Esophagus (tissue), 2 donors: Measurements from ENCODE around the gene FASTK. TPM values are rescaled to one million over a fixed set of nuclear protein-coding genes. Genes with fewer than 3 reads are reported as not detected.

Experiments
- H3K27ac ChIP-seq, 2 donors: one replicate each; pipeline ENCODE4 v1.5.1; 2013; ENCODE audit warnings: low read depth in 2 of 2, mild to moderate bottlenecking in 2 of 2, inconsistent platforms in 1 of 2, low read length in 1 of 2, moderate library complexity in 1 of 2
- H3K27me3 ChIP-seq, 2 donors: one replicate each; pipeline ENCODE4 v1.6.1; 2013; ENCODE audit warnings: low read length in 2 of 2, control low read depth in 1 of 2, mild to moderate bottlenecking in 1 of 2; ENCODE audit not compliant: insufficient read depth in 2 of 2, control insufficient read depth in 1 of 2
- H3K36me3 ChIP-seq, 2 donors: one replicate each; pipeline ENCODE4 v1.6.1; 2013; ENCODE audit warnings: low read length in 1 of 2; ENCODE audit not compliant: control insufficient read depth in 2 of 2, insufficient read depth in 2 of 2
- H3K4me1 ChIP-seq, 2 donors: one replicate each; pipeline ENCODE4 v1.6.1; 2013; ENCODE audit warnings: low read length in 1 of 2; ENCODE audit not compliant: control insufficient read depth in 2 of 2, insufficient read depth in 2 of 2
- H3K4me3 ChIP-seq, 2 donors: one replicate each; pipeline ENCODE4 v1.5.1; 2013; ENCODE audit warnings: low read length in 2 of 2, mild to moderate bottlenecking in 2 of 2, low read depth in 1 of 2, moderate library complexity in 1 of 2
- H3K9me3 ChIP-seq, 2 donors: one replicate each; pipeline ENCODE4 v1.6.1; 2013; ENCODE audit warnings: mild to moderate bottlenecking in 2 of 2, low read depth in 1 of 2, low read length in 1 of 2, moderate library complexity in 1 of 2; ENCODE audit not compliant: control insufficient read depth in 2 of 2, insufficient read depth in 1 of 2
- WGBS, 2 donors: extraction: QIAGEN DNeasy Blood & Tissue Kit; methylation state at CpG; one replicate each; pipeline ENCODE4 v1.1.7; 2013; 5-methylcytosine and 5-hydroxymethylcytosine counted together
- polyA plus RNA-seq, 2 donors: library from polyadenylated mRNA; stranded (reverse); fragments of 200-250 nt; gene quantifications; one replicate each; pipeline ENCODE4 v1.2.3, GENCODE V29; 2013
- donor health status: healthy with polysubstance abuse.
- donor health status: Bipolar disorder and iron deficiency.

Gene FASTK
- polyA plus RNA-seq, 2 donors: 80.0 to 144 TPM

GRCh38 chr7:151091003-151091402 lies 10.4 kb upstream of the FASTK start:
- no peaks in the 10 kb centered on the region for H3K36me3 ChIP-seq
- H3K27me3 ChIP-seq: no peaks in the 10 kb centered on the region
- no peak overlapping the region for H3K4me3 ChIP-seq
- 86 to 88% methylated on average over 7 of the region's 7 CpGs for WGBS, 2 donors
- no peak overlapping the region for H3K27ac ChIP-seq
- no peaks in the 10 kb centered on the region for H3K9me3 ChIP-seq
- H3K4me1 ChIP-seq: peaks cover 10 to 17% of the 10 kb centered on the region in 2 donors

GRCh38 chr7:151089893-151090730 lies 9.5 kb upstream of the FASTK start:
- Histone ChIP-seq H3K36me3 (no peaks in the 10 kb centered on the region), H3K9me3 (no peaks in the 10 kb centered on the region), H3K27ac (peak overlapping the region; percentile 75 to 84), H3K4me1 (peaks cover 10 to 15% of the 10 kb centered on the region in 2 donors), H3K27me3 (no peaks in the 10 kb centered on the region), H3K4me3 (no peak overlapping the region)
- WGBS, 2 donors: 72 to 76% methylated on average over 20 to 22 of the region's 22 CpGs

GRCh38 chr7:151088856-151089699 lies 8.5 kb upstream of the FASTK start:
- WGBS, 2 donors: 17 to 29% methylated on average over 30 of the region's 30 CpGs
- Histone ChIP-seq H3K27me3 (no peaks in the 10 kb centered on the region), H3K27ac (peak overlapping the region; percentile 75 to 84), H3K4me3 (peak overlapping the region in 1 of 2 donors; percentile 29), H3K36me3 (no peaks in the 10 kb centered on the region), H3K9me3 (no peaks in the 10 kb centered on the region), H3K4me1 (peaks cover 10 to 13% of the 10 kb centered on the region in 2 donors)

- no peaks in the 10 kb centered on the region for H3K9me3 ChIP-seq
- peak overlapping the region; percentile 55 to 78 for H3K4me3 ChIP-seq
- H3K4me1 ChIP-seq: peaks cover 10 to 17% of the 10 kb centered on the region in 2 donors
- WGBS, 2 donors: 28 to 34% methylated on average over 16 of the region's 16 CpGs
- no peaks in the 10 kb centered on the region for H3K27me3 ChIP-seq
- peak overlapping the region; percentile 82 to 84 for H3K27ac ChIP-seq
- no peaks in the 10 kb centered on the region for H3K36me3 ChIP-seq
Measured at GRCh38 chr7:151088019-151088855, 7.6 kb upstream of the FASTK start.

GRCh38 chr7:151087245-151088018 lies 6.8 kb upstream of the FASTK start:
- peaks cover 12 to 20% of the 10 kb centered on the region in 2 donors for H3K4me1 ChIP-seq
- H3K4me3 ChIP-seq: peak overlapping the region; percentile 55 to 78
- H3K36me3 ChIP-seq: no peaks in the 10 kb centered on the region
- no peaks in the 10 kb centered on the region for H3K27me3 ChIP-seq
- 2% methylated on average over 64 to 70 of the region's 70 CpGs for WGBS, 2 donors
- H3K27ac ChIP-seq: peak overlapping the region; percentile 82 to 84
- H3K9me3 ChIP-seq: no peaks in the 10 kb centered on the region

- no peaks in the 10 kb centered on the region for H3K9me3 ChIP-seq
- 1% methylated on average over 37 to 55 of the region's 56 CpGs for WGBS, 2 donors
- peak overlapping the region; percentile 55 to 78 for H3K4me3 ChIP-seq
- no peaks in the 10 kb centered on the region for H3K27me3 ChIP-seq
- H3K27ac ChIP-seq: peak overlapping the region; percentile 82 to 84
- peaks cover 18 to 26% of the 10 kb centered on the region in 2 donors for H3K4me1 ChIP-seq
- H3K36me3 ChIP-seq: no peaks in the 10 kb centered on the region
Measured at GRCh38 chr7:151086802-151087244, 6.2 kb upstream of the FASTK start.

- Histone ChIP-seq H3K36me3 (no peaks in the 10 kb centered on the region), H3K27me3 (no peaks in the 10 kb centered on the region), H3K4me3 (peak within 1 kb of the TSS; percentile 55 to 78), H3K9me3 (no peaks in the 10 kb centered on the region), H3K27ac (peak within 1 kb of the TSS; percentile 82 to 84), H3K4me1 (peaks cover 17 to 31% of the 10 kb centered on the region in 2 donors)
- 1% methylated on average over 48 to 82 of the region's 84 CpGs for WGBS, 2 donors
Measured at GRCh38 chr7:151085691-151086620, 5.3 kb upstream of the FASTK start, which contains the start of gene AGAP3. TSS of gene AGAP3 (plus strand) at chr7:151086475. CDS start at chr7:151086742, 267 bp downstream.

GRCh38 chr7:151085329-151085690 lies 4.7 kb upstream of the FASTK start:
- H3K27me3 ChIP-seq: no peaks in the 10 kb centered on the region
- H3K4me1 ChIP-seq: peaks cover 16 to 31% of the 10 kb centered on the region in 2 donors
- no peak overlapping the region for H3K4me3 ChIP-seq
- 53 to 55% methylated on average over 5 of the region's 5 CpGs for WGBS, 2 donors
- no peaks in the 10 kb centered on the region for H3K9me3 ChIP-seq
- H3K36me3 ChIP-seq: no peaks in the 10 kb centered on the region
- H3K27ac ChIP-seq: peak overlapping the region; percentile 82 to 84
